ENCODE data around the gene VMP1. TPM values are rescaled to one million over a fixed set of nuclear protein-coding genes. Genes with fewer than 3 reads are reported as not detected.
A peak's percentile ranks its signal among the peaks of the same experiment; 100 is the strongest.
"Not testable (repeated sequence)": the region's sequence is repeated elsewhere in the genome, so short reads cannot be mapped to it uniquely, and the experiment has no call there.

The VMP1 gene
- total RNA-seq, 1 donor from 2014 or later: 232 TPM

GRCh38 chr17:59846394-59847165, 139.1 kb downstream of the VMP1 start:
- no peak for TF ChIP-seq CTCF (conservative IDR thresholded peaks at IDR 0.05; ENCODE audit: low read depth, low read length)
- peak; percentile 97 for DNase-seq (ENCODE audit: low read depth)
- no peak overlapping the region for H3K4me3 ChIP-seq (ENCODE audit: low read depth, low read length)

GRCh38 chr17:59848385-59848668, 140.9 kb downstream of the VMP1 start:
- no peak for TF ChIP-seq CTCF (conservative IDR thresholded peaks at IDR 0.05; ENCODE audit: low read depth, low read length)
- H3K4me3 ChIP-seq (ENCODE audit: low read depth, low read length): no peak overlapping the region
- DNase-seq (ENCODE audit: low read depth): no peak

GRCh38 chr17:59848778-59849177, 141.3 kb downstream of the VMP1 start:
- TF ChIP-seq CTCF (conservative IDR thresholded peaks at IDR 0.05; ENCODE audit: low read depth, low read length): no peak
- DNase-seq (ENCODE audit: low read depth): no peak

GRCh38 chr17:59850311-59850710, 142.9 kb downstream of the VMP1 start:
- not testable (repeated sequence) for H3K4me3 ChIP-seq (ENCODE audit: low read depth, low read length); DNase-seq (ENCODE audit: low read depth)

More at GRCh38 chr17:59848778-59849177, 141.3 kb downstream of the VMP1 start:
- H3K4me3 ChIP-seq (ENCODE audit: low read depth, low read length): no peak overlapping the region

GRCh38 chr17:59851439-59852375, 144.3 kb downstream of the VMP1 start:
- DNase-seq (ENCODE audit: low read depth): no peak
- no peak for TF ChIP-seq CTCF (conservative IDR thresholded peaks at IDR 0.05; ENCODE audit: low read depth, low read length)
- H3K4me3 ChIP-seq (ENCODE audit: low read depth, low read length): no peak overlapping the region

- DNase-seq (ENCODE audit: low read depth); H3K4me3 ChIP-seq (ENCODE audit: low read depth, low read length): not testable (repeated sequence)
Observed at GRCh38 chr17:59852847-59853167, 145.4 kb downstream of the VMP1 start.

- TF ChIP-seq CTCF (conservative IDR thresholded peaks at IDR 0.05; ENCODE audit: low read depth, low read length): peak; percentile 67
- no peak overlapping the region for H3K4me3 ChIP-seq (ENCODE audit: low read depth, low read length)
- DNase-seq (ENCODE audit: low read depth): peak; percentile 82
Observed at GRCh38 chr17:59853168-59853918, 145.9 kb downstream of the VMP1 start.

GRCh38 chr17:59853919-59854729, 146.7 kb downstream of the VMP1 start:
- not testable (repeated sequence) for H3K4me3 ChIP-seq (ENCODE audit: low read depth, low read length); DNase-seq (ENCODE audit: low read depth)
